ENCODE results near the gene UQCC5.

Gene UQCC5

GRCh38 chr3:52532838-52533622 is 3.4 kb upstream of the UQCC5 start:
- no peak for TF ChIP-seq GLIS3 (CRISPR knock-in tag; IDR thresholded peaks at IDR 0.05)
- no peak for TF ChIP-seq ZNF8 (CRISPR knock-in tag; IDR thresholded peaks at IDR 0.05)
- no peak for TF ChIP-seq ZNF565 (CRISPR knock-in tag; conservative IDR thresholded peaks at IDR 0.05; ENCODE audit: low read depth)
- TF ChIP-seq ZFP30 (CRISPR knock-in tag; IDR thresholded peaks at IDR 0.05) = no peak
- TF ChIP-seq TSHZ2 (CRISPR knock-in tag; IDR thresholded peaks at IDR 0.05) = no peak
- TF ChIP-seq ZFP3 (CRISPR knock-in tag; IDR thresholded peaks at IDR 0.05) = no peak
- TF ChIP-seq PPARA (CRISPR knock-in tag; IDR thresholded peaks at IDR 0.05; ENCODE audit: borderline replicate concordance) = no peak
- TF ChIP-seq OSR1 (CRISPR knock-in tag; IDR thresholded peaks at IDR 0.05) = no peak
- 0 out of 3 replicates have a peak, but pooled peaks have one; percentile 0 for ATAC-seq

GRCh38 chr3:52533623-52534280 is 2.7 kb upstream of the UQCC5 start, which contains the start of gene NT5DC2:
Gene NT5DC2, minus strand, starts transcription at chr3:52533857. Its CDS starts 120 bp downstream, at chr3:52533737.
- TF ChIP-seq PATZ1 (CRISPR knock-in tag; IDR thresholded peaks at IDR 0.05; ENCODE audit: borderline replicate concordance) (0 out of 2 replicates have a peak, but pooled peaks have one; percentile 32), POU6F1 (CRISPR knock-in tag; IDR thresholded peaks at IDR 0.05; ENCODE audit: borderline replicate concordance, low read depth) (no peak)
- peak; percentile 14 for ATAC-seq

- TF ChIP-seq ARNTL (CRISPR knock-in tag; IDR thresholded peaks at IDR 0.05; ENCODE audit: borderline replicate concordance, low read depth) = no peak
- no peak for TF ChIP-seq ESRRG (CRISPR knock-in tag; IDR thresholded peaks at IDR 0.05)
- TF ChIP-seq SNAI2 (CRISPR knock-in tag; IDR thresholded peaks at IDR 0.05) = no peak
- TF ChIP-seq CSRNP3 (CRISPR knock-in tag; IDR thresholded peaks at IDR 0.05) = no peak
- no peak for TF ChIP-seq TOX (CRISPR knock-in tag; IDR thresholded peaks at IDR 0.05; ENCODE audit: borderline replicate concordance)
- no peak; the same call in 2 of the 3 replicates for ATAC-seq
Measured at GRCh38 chr3:52534281-52535183, 1.9 kb upstream of the UQCC5 start.

GRCh38 chr3:52535411-52536111 is 844 bp upstream of the UQCC5 start:
- ATAC-seq = no peak
- no peak for TF ChIP-seq RARB (CRISPR knock-in tag; IDR thresholded peaks at IDR 0.05)
- TF ChIP-seq CSDC2 (CRISPR knock-in tag; IDR thresholded peaks at IDR 0.05) = no peak
- TF ChIP-seq ISL1 (CRISPR knock-in tag; IDR thresholded peaks at IDR 0.05) = no peak
- no peak for TF ChIP-seq ZFP30 (CRISPR knock-in tag; IDR thresholded peaks at IDR 0.05)
- TF ChIP-seq TSHZ2 (CRISPR knock-in tag; IDR thresholded peaks at IDR 0.05) = no peak
- TF ChIP-seq BACH2 (CRISPR knock-in tag; IDR thresholded peaks at IDR 0.05; ENCODE audit: borderline replicate concordance) = no peak
- TF ChIP-seq SNAI2 (CRISPR knock-in tag; IDR thresholded peaks at IDR 0.05) = no peak
- no peak for TF ChIP-seq PPARA (CRISPR knock-in tag; IDR thresholded peaks at IDR 0.05; ENCODE audit: borderline replicate concordance)
- TF ChIP-seq GLIS3 (CRISPR knock-in tag; IDR thresholded peaks at IDR 0.05) = no peak
- TF ChIP-seq ESRRG (CRISPR knock-in tag; IDR thresholded peaks at IDR 0.05) = no peak

Data from SK-N-SH treated with all-trans-retinoic acid at 6 μM for 48 hours (cell line).